Small intestine (tissue), 7 donors: ENCODE measurements around the gene ZNF578. TPM values are rescaled to one million over a fixed set of nuclear protein-coding genes. Genes with fewer than 3 reads are reported as not detected.
"Not testable (repeated sequence)": the region's sequence is repeated elsewhere in the genome, so short reads cannot be mapped to it uniquely, and the experiment has no call there.

Experiments used
- DNase-seq, 2 donors: peaks; one replicate each; pipeline versions ENCODE4 v3.0.0 to v3.0.0-alpha.2; 2013
- FAIRE-seq: peaks from 2 replicates; lab custom pipeline; 2012; peaks lifted over from hg19 to GRCh38; lab: Jason Lieb, UNC
- H3K27ac ChIP-seq, 3 donors: one replicate each; pipeline ENCODE4 v1.5.1; 2013; ENCODE audit warnings: low read length in 2 of 3, mild to moderate bottlenecking in 2 of 3, control low read depth in 1 of 3, inconsistent platforms in 1 of 3, low read depth in 1 of 3, moderate library complexity in 1 of 3
- H3K27me3 ChIP-seq, 3 donors: one replicate each; pipeline ENCODE4 v1.6.1; 2013; ENCODE audit warnings: low read length in 3 of 3, inconsistent platforms in 1 of 3; ENCODE audit not compliant: control insufficient read depth in 3 of 3, insufficient read depth in 3 of 3
- H3K36me3 ChIP-seq, 3 donors: one replicate each; pipeline ENCODE4 v1.6.1; 2013; ENCODE audit warnings: low read length in 3 of 3, inconsistent platforms in 1 of 3, low read depth in 1 of 3, mild to moderate bottlenecking in 1 of 3, moderate library complexity in 1 of 3; ENCODE audit not compliant: control insufficient read depth in 3 of 3, insufficient read depth in 2 of 3
- H3K4me1 ChIP-seq, 3 donors: one replicate each; pipeline ENCODE4 v1.6.1; 2013; ENCODE audit warnings: low read length in 2 of 3, inconsistent platforms in 1 of 3, low read depth in 1 of 3, mild to moderate bottlenecking in 1 of 3, moderate library complexity in 1 of 3; ENCODE audit not compliant: control insufficient read depth in 3 of 3, insufficient read depth in 2 of 3
- H3K4me3 ChIP-seq, 3 donors: one replicate each; pipeline ENCODE4 v1.5.1; 2013; ENCODE audit warnings: low read length in 3 of 3, control low read depth in 1 of 3, inconsistent platforms in 1 of 3, low read depth in 1 of 3, mild to moderate bottlenecking in 1 of 3, moderate library complexity in 1 of 3
- H3K9me3 ChIP-seq, 2 donors: one replicate each; pipeline ENCODE4 v1.6.1; 2013; ENCODE audit warnings: low read depth in 1 of 2, low read length in 1 of 2; ENCODE audit not compliant: control insufficient read depth in 2 of 2, insufficient read depth in 1 of 2
- WGBS, 3 donors: extraction: QIAGEN DNeasy Blood & Tissue Kit; methylation state at CpG; one replicate each; pipeline ENCODE4 v1.1.7; 2013; 5-methylcytosine and 5-hydroxymethylcytosine counted together
- polyA plus RNA-seq, 4 donors: library from polyadenylated mRNA; stranded (reverse) in 3 of 4; unstranded in 1 of 4; fragments of 200-250 nt in 3 of 4; fragments of 120-200 nt in 1 of 4; gene quantifications; one replicate each; pipeline versions ENCODE4 v1.2.1 to v1.2.3, GENCODE V29; 2013
- donor health status: healthy with polysubstance abuse.
- donor health status: control.
- donor health status: control.
- donor health status: Bipolar disorder and iron deficiency.
- donor health status: healthy.

ZNF578 gene
- polyA plus RNA-seq, 4 donors, result 0.27 to 2.9 (median 0.73) TPM; not detected in 1

- no peaks in the 10 kb centered on the region for H3K4me1 ChIP-seq
- DNase-seq (no peak), FAIRE-seq (no peak)
- no peaks in the 10 kb centered on the region for H3K27me3 ChIP-seq
- WGBS, 3 donors, result 87 to 89% (median 88%) methylated on average over 14 of the region's 14 CpGs
- H3K9me3 ChIP-seq, result peaks cover under 1 to 54% of the 10 kb centered on the region in 2 donors
- no peak overlapping the region for H3K27ac ChIP-seq
- no peaks in the 10 kb centered on the region for H3K36me3 ChIP-seq
- no peak overlapping the region for H3K4me3 ChIP-seq
Measured at GRCh38 chr19:52464798-52465470, 11.6 kb downstream of the ZNF578 start.

GRCh38 chr19:52473655-52474350, 20.4 kb downstream of the ZNF578 start:
- H3K9me3 ChIP-seq, result peaks cover 8 to 61% of the 10 kb centered on the region in 2 donors

GRCh38 chr19:52474351-52475127, 21.2 kb downstream of the ZNF578 start:
- 87 to 95% (median 94%) methylated on average over 7 of the region's 7 CpGs for WGBS, 3 donors
- Histone ChIP-seq H3K4me1 (no peaks in the 10 kb centered on the region), H3K9me3 (peaks cover 8 to 60% of the 10 kb centered on the region in 2 donors), H3K27me3 (no peaks in the 10 kb centered on the region), H3K27ac (no peak overlapping the region), H3K4me3 (no peak overlapping the region), H3K36me3 (no peaks in the 10 kb centered on the region)
- no peak for FAIRE-seq
- no peak for DNase-seq

More at GRCh38 chr19:52473655-52474350, 20.4 kb downstream of the ZNF578 start:
- Histone ChIP-seq H3K27me3 (no peaks in the 10 kb centered on the region), H3K4me3 (no peak overlapping the region), H3K4me1 (no peaks in the 10 kb centered on the region), H3K27ac (no peak overlapping the region), H3K36me3 (no peaks in the 10 kb centered on the region)
- no peak for DNase-seq
- 77 to 89% (median 85%) methylated on average over 3 of the region's 3 CpGs for WGBS, 3 donors
- no peak for FAIRE-seq

DNA sequence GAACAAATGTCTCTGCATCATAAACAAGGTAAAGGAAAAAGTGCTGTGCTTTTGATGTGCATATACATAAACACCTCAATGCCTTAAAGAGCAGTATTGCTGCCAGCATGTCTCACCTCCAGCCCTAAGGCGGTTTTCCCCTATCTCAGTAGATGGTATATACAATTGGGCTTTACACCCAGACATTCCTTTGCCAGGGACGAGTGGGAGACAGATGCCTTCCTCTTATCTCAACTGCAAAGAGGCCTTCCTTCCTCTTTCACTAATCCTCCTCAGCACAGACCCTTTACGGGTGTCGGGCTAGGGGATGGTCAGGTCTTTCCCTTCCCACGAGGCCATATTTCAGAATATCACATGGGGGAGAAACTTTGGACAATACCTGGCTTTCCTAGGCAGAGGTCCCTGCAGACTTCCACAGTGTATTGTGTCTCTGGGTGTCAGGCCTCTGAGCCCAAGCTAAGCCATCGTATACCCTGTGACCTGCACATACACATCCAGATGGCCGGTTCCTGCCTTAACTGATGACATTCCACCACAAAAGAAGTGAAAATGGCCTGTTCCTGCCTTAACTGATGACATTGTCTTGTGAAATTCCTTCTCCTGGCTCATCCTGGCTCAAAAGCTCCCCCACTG, 30.9 kb downstream of the ZNF578 start:
- FAIRE-seq, H3K27ac ChIP-seq, DNase-seq, H3K27me3 ChIP-seq, H3K4me1 ChIP-seq, H3K4me3 ChIP-seq, H3K36me3 ChIP-seq: not testable (repeated sequence)
- WGBS, 3 donors, result 48 to 73% (median 59%) methylated on average over 7 of the region's 7 CpGs
- peaks cover 0 to 69% of the 10 kb centered on the region in 2 donors for H3K9me3 ChIP-seq

DNA sequence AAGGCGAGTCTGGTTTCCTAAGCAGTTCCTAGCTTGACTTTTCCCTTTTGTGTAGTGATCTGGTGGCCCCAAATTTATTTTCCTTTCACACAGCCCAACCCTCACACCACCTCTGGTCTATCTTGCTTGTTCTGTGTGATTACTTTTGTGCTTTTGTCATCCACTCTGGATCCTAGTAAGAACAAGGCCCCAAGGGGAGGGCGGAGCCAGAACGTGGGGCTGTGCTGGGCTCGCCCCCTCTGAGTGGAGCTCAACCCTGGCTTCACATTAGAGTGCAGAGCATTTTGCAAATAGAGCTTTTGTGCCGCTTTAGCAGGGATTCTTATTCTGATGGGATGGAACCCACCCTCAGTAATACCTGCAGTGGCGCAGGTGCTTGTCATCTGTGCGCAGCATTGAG, 31.7 kb downstream of the ZNF578 start:
- H3K36me3 ChIP-seq, H3K27me3 ChIP-seq, DNase-seq, H3K27ac ChIP-seq, FAIRE-seq, H3K4me1 ChIP-seq, H3K4me3 ChIP-seq: not testable (repeated sequence)
- WGBS, 3 donors, result 41 to 57% (median 48%) methylated on average over 7 of the region's 7 CpGs
- peaks cover 0 to 73% of the 10 kb centered on the region in 2 donors for H3K9me3 ChIP-seq

DNA sequence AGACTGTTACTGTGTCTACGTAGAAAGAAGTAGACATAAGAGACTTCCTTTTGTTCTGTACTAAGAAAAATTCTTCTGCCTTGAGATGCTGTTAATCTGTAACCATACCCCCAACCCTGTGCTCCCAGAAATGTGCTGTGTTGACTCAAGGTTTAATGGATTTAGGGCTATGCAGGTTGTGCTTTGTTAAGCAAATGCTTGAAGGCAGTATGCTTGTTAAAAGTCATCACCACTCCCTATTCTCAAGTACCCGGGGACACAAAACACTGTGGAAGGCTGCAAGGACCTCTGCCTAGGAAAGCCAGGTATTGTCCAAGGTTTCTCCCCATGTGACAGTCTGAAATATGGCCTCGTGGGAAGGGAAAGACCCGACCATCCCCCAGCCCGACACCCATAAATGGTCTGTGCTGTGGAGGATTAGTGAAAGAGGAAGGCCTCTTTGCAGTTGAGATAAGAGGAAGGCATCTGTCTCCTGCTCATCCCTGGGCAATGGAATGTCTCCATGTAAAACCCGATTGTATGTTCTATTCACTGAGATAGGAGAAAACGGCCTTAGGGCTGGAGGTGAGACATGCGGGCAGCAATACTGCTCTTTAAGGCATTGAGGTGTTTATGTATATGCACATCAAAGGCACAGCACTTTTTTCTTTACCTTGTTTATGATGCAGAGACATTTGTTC, 32.3 kb downstream of the ZNF578 start:
- H3K27ac ChIP-seq, H3K4me3 ChIP-seq, H3K4me1 ChIP-seq, DNase-seq, H3K36me3 ChIP-seq, H3K27me3 ChIP-seq, FAIRE-seq: not testable (repeated sequence)
- WGBS, 3 donors, result 10 to 15% (median 14%) methylated on average over 8 of the region's 8 CpGs
- peaks cover 0 to 69% of the 10 kb centered on the region in 2 donors for H3K9me3 ChIP-seq

GRCh38 chr19:52492201-52492993, 39.0 kb downstream of the ZNF578 start:
- WGBS, 3 donors, result 28 to 45% (median 45%) methylated on average over 37 of the region's 37 CpGs
- DNase-seq (peak in 1 of 2 donors; percentile 52), FAIRE-seq (no peak)
- Histone ChIP-seq H3K4me3 (peak overlapping the region in 1 of 3 donors; percentile 25), H3K27ac (no peak overlapping the region), H3K9me3 (peaks cover 3 to 44% of the 10 kb centered on the region in 2 donors), H3K4me1 (no peaks in the 10 kb centered on the region), H3K36me3 (no peaks in the 10 kb centered on the region), H3K27me3 (no peaks in the 10 kb centered on the region)
